GM06990 (cell line): ENCODE measurements around the gene OR51Q1.

ENCODE experiments used
- DNase-seq: peaks from one replicate; pipeline ENCODE4 v3.0.0-alpha.2; 2011; ENCODE audit not compliant: insufficient read length; ENCODE audit errors: extremely low read depth
- H3K27me3 ChIP-seq: replicated peaks from 2 replicates; pipeline ENCODE4 v1.6.0; 2011; ENCODE audit warnings: low read length; ENCODE audit not compliant: control insufficient read depth, insufficient read depth
- H3K36me3 ChIP-seq: 2 replicates; pipeline ENCODE4 v1.5.1; 2011; ENCODE audit warnings: low read length; ENCODE audit not compliant: control insufficient read depth, insufficient read depth
- H3K4me3 ChIP-seq: replicated peaks from 2 replicates; pipeline ENCODE4 v1.5.1; 2011; ENCODE audit warnings: low read depth, mild to moderate bottlenecking, control low read depth, low read length
- TF ChIP-seq, protein P1 (sequence below): IDR thresholded peaks from 2 replicates; pipeline ENCODE4 v1.5.1; 2011; ENCODE audit warnings: low read length, control low read depth, mild to moderate bottlenecking, inconsistent platforms; ENCODE audit not compliant: insufficient read depth, poor library complexity, severe bottlenecking

OR51Q1 gene

DNA sequence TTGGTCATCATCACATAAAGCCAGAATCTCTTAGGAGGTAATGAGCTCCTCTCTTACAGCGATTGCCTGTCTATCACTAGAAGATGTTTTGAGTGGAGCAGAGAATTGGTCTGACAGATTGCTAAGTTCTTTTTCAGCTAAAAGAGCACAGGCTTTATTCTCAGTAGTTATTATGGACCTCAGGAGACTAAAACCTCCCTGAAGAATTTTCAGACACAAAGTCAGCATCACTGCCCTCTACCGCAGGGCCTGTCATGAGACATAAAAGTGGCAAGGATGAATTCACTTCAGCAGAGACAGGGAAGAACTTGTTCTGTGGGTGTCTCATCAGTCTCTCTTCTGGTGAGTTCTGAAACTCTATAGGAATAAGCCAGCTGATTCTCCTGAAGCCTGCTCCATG lies 27.1 kb downstream of the OR51Q1 start, which contains the start of gene OR51I2:
Gene OR51I2, plus strand, starts transcription at position 301 of the 400 bp plus-strand sequence. CDS start 4,166 bp downstream, outside the sequence.
- no peak for DNase-seq
- TF ChIP-seq, protein P1, sequence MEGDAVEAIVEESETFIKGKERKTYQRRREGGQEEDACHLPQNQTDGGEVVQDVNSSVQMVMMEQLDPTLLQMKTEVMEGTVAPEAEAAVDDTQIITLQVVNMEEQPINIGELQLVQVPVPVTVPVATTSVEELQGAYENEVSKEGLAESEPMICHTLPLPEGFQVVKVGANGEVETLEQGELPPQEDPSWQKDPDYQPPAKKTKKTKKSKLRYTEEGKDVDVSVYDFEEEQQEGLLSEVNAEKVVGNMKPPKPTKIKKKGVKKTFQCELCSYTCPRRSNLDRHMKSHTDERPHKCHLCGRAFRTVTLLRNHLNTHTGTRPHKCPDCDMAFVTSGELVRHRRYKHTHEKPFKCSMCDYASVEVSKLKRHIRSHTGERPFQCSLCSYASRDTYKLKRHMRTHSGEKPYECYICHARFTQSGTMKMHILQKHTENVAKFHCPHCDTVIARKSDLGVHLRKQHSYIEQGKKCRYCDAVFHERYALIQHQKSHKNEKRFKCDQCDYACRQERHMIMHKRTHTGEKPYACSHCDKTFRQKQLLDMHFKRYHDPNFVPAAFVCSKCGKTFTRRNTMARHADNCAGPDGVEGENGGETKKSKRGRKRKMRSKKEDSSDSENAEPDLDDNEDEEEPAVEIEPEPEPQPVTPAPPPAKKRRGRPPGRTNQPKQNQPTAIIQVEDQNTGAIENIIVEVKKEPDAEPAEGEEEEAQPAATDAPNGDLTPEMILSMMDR = no peak

DNA sequence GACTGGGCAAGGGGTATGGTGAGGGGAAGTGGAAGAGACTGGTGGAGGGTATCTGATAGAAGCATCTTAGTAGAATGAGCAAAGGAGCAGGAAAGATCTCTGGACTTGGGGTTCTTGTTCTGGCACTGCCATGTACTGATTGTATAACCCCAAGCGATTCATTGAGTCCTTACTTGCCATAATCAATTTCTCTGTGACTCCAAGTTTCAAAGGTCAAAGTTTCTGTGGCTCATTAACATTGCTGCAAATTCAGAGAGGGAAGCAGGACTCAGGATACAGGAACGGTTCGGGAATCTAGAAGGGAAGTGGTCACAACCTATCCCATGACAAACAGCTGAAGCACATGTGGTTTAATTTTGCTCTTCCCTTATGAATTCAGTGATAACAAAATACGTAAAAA lies 27.5 kb downstream of the OR51Q1 start:
- TF ChIP-seq, protein P1 = no peak
- H3K4me3 ChIP-seq = no peak overlapping the region
- no peaks in the 10 kb centered on the region for H3K27me3 ChIP-seq
- H3K36me3 ChIP-seq = no peaks in the 10 kb centered on the region
- no peak for DNase-seq

More for the DNA sequence above, 27.1 kb downstream of the OR51Q1 start, which contains the start of gene OR51I2:
- no peaks in the 10 kb centered on the region for H3K36me3 ChIP-seq
- H3K4me3 ChIP-seq = no peak within 1 kb of the TSS
- no peaks in the 10 kb centered on the region for H3K27me3 ChIP-seq

DNA sequence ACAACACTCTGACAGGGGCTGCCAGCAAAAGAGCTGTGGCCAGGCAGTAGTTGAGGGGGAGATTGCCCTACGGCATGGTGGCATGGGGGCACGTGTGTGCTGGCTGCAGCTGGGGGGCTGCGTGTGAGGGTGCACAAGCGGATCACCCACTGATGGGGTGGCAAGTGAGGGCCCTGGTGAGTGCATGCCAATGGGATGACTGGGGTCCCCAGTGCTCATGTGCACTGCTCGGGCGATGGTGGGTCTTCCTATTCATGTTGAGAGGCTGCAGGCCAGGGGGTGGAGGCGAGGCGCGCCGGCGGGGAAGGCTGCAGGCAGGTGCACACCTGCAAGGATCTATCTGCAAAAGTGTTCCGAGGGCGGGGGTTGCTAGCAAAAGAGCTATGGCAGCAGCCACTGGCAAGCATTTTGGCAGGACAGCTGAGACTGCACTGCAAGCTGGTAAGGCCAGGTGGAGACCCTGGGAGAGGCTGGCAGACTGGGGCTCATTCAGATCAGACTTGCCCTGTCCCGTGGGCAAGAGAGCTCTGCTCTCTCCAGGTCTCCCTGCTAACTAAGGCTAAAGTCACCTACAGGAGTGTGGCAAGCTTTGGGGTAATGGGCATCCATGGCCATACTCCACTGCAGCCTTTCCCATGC lies 39.2 kb downstream of the OR51Q1 start:
- Histone ChIP-seq H3K27me3 (no peaks in the 10 kb centered on the region), H3K4me3 (no peak overlapping the region), H3K36me3 (no peaks in the 10 kb centered on the region)
- no peak for DNase-seq
- TF ChIP-seq, protein P1 = no peak

DNA sequence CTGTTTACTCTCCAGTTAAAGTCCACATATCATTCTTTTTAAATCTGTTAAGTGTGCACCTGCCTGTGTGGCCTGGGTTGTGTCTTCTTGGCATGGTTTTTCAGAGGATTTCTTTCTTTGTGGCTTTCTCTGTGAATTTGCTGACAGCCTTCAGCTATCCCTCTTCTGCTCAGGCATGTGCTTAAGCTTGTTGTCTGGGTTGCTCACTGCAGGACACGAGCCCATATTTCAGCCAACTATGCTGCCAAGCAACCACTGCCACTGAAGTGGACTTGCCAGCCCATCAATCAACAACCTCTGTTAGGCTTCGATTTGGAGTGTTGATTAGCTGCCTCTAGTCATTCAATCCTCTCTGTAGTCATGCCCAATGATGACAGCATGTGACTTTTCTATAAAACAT lies 45.6 kb downstream of the OR51Q1 start:
- Histone ChIP-seq H3K36me3 (no peaks in the 10 kb centered on the region), H3K27me3 (no peaks in the 10 kb centered on the region; the same call in 1 of the 2 replicates), H3K4me3 (no peak overlapping the region)
- DNase-seq = no peak
- TF ChIP-seq, protein P1 = no peak
